ENCODE results near the gene SLC25A21.

- TF ChIP-seq, protein P1, sequence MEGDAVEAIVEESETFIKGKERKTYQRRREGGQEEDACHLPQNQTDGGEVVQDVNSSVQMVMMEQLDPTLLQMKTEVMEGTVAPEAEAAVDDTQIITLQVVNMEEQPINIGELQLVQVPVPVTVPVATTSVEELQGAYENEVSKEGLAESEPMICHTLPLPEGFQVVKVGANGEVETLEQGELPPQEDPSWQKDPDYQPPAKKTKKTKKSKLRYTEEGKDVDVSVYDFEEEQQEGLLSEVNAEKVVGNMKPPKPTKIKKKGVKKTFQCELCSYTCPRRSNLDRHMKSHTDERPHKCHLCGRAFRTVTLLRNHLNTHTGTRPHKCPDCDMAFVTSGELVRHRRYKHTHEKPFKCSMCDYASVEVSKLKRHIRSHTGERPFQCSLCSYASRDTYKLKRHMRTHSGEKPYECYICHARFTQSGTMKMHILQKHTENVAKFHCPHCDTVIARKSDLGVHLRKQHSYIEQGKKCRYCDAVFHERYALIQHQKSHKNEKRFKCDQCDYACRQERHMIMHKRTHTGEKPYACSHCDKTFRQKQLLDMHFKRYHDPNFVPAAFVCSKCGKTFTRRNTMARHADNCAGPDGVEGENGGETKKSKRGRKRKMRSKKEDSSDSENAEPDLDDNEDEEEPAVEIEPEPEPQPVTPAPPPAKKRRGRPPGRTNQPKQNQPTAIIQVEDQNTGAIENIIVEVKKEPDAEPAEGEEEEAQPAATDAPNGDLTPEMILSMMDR (IDR thresholded peaks at IDR 0.05): no peak
- TF ChIP-seq, protein P2, sequence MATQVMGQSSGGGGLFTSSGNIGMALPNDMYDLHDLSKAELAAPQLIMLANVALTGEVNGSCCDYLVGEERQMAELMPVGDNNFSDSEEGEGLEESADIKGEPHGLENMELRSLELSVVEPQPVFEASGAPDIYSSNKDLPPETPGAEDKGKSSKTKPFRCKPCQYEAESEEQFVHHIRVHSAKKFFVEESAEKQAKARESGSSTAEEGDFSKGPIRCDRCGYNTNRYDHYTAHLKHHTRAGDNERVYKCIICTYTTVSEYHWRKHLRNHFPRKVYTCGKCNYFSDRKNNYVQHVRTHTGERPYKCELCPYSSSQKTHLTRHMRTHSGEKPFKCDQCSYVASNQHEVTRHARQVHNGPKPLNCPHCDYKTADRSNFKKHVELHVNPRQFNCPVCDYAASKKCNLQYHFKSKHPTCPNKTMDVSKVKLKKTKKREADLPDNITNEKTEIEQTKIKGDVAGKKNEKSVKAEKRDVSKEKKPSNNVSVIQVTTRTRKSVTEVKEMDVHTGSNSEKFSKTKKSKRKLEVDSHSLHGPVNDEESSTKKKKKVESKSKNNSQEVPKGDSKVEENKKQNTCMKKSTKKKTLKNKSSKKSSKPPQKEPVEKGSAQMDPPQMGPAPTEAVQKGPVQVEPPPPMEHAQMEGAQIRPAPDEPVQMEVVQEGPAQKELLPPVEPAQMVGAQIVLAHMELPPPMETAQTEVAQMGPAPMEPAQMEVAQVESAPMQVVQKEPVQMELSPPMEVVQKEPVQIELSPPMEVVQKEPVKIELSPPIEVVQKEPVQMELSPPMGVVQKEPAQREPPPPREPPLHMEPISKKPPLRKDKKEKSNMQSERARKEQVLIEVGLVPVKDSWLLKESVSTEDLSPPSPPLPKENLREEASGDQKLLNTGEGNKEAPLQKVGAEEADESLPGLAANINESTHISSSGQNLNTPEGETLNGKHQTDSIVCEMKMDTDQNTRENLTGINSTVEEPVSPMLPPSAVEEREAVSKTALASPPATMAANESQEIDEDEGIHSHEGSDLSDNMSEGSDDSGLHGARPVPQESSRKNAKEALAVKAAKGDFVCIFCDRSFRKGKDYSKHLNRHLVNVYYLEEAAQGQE (IDR thresholded peaks at IDR 0.05; ENCODE audit: insufficient read depth in 1 of 2, low read depth in 2 of 2, low read length in 1 of 2): no peak
- TF ChIP-seq SIN3A (IDR thresholded peaks at IDR 0.05; ENCODE audit: borderline replicate concordance, insufficient read depth, low read depth, low read length): no peak
Measured at GRCh38 chr14:36663404-36664321, 508.7 kb downstream of the SLC25A21 start.
